Stimulated activated CD4-positive, alpha-beta T cell treated with anti-CD3 and anti-CD28 coated beads, Interleukin-4, amount 100 ng/mL, for 1 hour (primary cell): Measurements from ENCODE around the gene SURF6.
"Not testable (repeated sequence)": the region's sequence is repeated elsewhere in the genome, so short reads cannot be mapped to it uniquely, and the experiment has no call there.

Source experiments
- DNase-seq: peaks from one replicate; pipeline ENCODE4 v3.0.0-alpha.2; 2020

Gene SURF6

DNA sequence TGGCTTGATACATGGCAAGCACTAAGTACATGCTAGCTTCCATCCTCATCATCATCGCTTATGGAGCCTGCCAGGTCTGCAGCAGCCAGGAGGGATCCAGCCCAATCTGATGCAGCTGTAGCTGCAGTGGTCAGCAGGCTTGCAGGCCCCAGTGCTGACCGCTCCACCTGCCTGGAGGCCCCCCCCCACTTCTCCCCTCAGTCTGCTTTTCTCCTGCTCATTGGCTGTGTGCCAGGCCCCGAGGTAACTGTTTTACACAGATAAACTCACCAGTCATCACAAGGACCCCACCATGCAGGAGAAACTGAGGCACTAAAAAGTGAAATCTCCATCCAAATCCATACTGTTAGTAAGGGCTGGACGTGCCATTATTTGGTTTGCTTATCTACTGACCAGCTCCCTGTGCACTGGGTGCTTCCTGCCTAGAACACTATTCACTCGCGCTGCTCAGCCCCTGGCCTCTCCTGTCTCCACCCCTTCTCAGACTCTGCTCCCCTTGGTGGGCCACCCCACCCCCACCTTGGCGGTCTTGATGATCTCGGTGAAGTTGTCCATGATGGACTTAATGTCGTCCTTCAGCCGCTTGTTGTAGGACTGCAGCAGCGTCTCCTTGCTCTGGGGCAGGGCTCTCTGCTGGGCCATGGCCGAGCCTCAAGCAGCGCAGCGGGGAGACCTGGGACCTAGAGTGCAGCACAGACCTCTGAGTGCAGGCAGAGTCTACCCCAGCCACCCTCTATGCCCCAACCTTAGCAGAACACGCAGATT lies 10.2 kb upstream of the SURF6 start:
- no peak for DNase-seq

DNA sequence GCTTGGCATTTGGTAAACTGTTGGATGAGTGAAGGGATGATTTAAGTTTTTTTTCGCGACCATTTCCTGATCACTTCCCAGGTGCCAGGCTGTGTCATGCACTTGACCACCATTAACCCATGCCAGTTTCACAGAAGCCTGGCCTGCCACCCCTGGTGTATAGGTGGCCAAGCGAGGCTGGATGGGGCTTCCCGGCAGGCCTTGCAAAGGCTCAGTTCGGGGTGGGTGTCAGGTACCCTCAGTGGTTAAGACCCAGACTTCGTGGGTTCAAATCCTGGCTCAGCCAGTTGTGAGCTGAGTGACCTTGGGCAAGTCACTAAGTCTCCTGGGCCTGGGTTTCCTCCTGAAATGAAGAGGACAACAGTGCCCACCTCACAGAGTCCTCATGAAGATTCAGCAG lies 9.6 kb upstream of the SURF6 start:
- no peak for DNase-seq

DNA sequence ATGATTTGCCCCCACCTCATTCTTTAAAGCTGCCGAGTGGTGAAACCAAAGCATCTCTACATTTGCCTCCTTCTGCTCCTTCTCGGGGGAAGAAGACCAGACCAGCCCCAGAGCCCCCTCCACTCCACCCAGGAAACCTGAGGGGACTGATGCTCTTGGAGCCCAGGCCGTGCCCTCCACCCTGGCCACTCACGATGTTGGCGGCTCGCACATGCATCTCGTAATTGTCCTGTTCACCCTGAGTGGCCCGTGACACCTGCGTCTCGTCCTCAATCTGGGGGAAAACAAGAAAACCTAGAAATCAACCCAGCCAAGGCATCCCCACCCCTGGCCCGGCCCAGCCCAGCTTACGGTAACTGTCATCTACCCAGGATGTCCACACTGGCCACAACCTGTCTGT lies 9.0 kb upstream of the SURF6 start:
- no peak for DNase-seq

DNA sequence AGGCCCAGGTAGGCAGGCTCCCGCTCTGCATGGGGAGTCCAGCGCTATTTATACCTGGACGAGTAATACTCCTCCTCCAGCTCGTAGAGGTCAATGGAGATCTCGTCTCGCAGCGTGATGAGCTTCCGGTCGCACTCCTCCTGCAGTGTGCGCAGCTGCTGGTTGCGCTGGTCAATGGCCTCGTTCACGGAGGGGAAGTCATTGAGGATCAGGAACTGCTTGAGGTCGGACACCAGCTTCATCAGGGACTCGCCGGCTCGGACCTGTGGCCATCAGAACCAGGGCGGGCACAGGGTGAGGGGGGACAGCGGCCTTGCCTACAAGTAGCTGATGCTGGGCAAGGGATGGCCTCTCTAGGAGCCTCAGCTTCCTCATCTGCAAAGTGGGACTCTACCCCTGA lies 8.1 kb upstream of the SURF6 start:
- no peak for DNase-seq

DNA sequence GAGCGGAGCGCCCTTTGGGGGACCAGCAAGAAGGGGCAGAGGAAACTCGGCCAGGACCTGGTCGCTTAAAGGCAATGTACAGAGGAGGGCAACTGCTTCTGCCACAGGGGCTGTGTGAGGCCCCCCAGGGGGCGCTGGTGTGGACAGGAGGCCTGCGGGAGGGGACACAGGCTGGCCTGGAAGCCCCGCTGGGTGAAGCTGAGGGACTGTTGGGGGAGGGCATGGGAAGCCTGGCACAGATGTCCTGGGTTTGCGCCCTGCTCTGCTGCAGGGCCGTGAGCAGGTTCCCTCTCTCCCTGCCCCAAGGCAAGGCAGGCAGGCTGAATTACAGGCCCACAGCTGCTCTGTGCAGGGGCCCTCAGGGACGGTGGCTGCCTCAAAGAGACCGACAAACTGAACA lies 6.6 kb upstream of the SURF6 start:
- no peak for DNase-seq

DNA sequence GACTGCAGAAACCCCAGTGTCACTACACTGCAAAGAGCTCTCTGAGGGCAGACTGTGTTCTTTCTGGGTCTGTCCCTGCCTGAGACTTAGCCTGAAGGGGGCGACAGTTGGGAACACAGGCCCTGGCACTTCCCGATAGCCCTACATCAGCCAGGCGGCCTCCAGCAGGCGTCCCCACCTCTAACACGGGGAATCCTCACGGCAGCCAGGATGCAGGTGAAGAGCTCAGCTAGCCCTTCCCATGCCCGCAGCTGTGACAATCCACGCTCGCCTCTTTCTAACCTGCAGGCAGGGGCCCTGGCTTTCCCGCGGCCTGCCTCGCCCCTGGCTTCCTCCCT lies 6.0 kb upstream of the SURF6 start:
- no peak for DNase-seq

DNA sequence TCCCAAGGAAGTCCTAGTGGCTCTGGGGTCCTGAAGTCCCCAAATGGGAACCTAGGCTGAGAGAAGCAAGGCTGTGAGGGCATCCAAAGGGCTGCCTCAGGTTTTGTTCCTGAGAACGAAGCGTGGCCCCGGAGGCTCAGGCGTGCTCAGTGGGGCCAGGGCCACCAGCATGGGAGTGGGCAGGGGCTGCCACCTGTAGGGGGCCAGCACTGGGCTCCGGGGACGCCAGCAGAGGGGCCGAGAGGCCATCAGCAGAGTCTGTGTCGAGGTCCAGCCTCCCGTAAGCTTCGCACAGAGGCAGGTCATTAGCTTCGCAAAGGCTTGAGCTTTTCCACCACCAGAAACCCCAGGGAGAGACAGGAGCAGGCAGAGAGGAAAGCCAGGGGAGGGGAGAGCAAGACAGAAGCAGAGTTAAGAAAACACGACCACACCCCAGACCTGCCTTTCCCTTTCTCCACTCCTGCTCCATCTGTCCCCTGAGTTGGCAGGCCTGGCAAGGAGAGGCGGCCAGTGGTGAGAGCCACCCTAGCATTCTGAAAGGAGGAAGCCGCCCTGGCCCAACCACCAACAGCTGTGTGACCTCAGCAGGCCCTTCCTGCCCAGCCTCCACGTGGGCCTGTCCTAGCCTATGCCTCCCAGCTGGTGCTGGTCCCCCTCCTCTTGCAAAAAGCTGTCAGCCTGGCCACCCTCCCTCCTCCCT lies 5.5 kb upstream of the SURF6 start:
- no peak for DNase-seq

DNA sequence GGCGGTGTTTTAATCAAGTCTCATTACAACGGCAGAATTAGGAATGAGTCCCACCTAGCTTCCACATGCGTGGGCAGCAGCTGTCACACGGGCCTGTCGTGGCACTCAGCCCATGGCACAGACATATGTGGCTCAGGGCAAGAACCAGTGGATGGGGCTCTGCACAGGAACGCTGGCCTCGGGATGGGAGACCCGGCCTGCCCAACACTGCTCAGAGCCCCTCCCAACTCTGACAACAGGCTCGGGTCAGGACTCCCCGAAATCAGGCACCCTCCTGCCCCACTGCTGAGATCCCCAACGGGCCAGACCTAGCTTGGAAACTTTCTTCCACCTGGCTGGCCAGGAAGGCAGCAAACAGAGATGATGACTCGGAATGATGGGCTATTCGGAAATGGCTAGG lies 4.9 kb upstream of the SURF6 start:
- no peak for DNase-seq

DNA sequence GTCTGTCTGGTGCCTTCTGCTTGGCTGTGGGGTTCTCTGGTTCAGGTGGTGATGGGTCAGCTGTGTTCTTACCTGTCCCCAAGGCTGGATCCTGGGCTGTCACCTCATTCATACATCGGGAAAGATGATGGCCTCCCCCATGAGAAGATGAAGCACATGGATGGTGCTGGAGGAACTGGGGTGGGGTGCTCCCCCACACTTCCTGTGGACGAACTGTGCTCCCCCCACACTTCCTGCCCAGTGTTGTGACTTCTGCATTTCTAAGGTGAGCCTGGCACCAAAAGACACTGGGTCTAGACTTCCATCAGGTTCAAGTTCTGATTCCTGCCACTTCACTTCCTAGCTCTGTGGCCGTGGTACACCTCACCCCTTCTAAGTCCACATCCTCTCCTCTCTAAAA lies 4.3 kb upstream of the SURF6 start:
- no peak for DNase-seq

DNA sequence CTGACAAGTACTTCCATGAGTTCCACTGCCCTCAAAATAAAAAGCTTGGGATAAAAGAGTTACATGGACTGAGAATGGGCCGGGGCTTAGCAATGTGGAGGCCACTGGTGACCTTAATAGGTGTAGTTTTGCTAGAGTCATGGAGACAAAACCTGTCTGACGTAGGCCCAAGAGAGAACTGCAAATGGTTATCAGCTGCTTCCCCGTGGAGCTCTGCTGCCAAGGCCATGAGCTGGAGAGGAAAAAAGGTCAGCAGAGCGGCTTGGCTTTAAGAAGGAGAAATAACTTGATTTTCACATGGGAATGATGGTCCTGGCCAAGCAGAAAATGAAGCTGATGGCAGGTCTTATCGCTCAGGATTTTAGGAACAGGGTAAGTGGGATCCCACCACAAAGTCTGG lies 3.7 kb upstream of the SURF6 start:
- no peak for DNase-seq

DNA sequence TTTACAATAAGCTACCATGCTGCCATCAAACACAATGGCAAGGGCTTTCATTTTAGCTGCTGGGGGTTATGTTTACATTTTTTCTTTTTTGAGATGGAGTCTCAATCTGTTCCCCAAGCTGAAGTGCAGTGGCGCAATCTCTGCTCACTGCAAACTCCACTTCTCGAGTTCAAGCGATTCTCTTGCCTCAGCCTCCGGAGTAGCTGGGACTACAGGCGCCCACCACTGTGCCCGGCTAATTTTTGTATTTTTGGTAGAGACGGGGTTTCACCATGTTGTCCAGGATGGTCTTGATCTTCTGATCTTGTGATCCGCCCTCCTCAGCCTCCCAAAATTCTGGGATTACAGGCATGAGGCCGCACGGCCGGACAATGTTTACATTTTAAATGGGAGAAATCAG lies 1.1 kb downstream of the SURF6 start:
- DNase-seq = not testable (repeated sequence)

DNA sequence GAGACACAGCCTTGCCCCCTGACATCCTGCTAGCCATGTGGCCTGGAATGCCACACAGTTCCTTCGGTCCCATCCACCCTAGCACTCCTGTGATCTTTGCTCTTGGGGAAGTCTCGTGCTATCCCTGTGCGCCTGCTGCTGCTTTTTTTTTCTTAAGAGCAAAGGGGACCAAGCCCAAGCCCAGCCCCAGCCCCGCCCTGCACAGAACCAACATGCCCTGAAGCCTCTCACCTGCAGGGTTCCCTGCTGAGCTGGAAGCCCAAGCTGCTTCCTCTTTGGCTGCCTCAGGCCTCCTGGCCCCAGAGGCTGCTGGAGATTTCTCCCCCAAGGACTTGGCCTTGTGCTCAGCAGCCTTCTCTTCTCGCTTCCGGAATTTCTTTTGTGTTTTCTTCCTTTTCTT lies 1.8 kb downstream of the SURF6 start:
- no peak for DNase-seq

DNA sequence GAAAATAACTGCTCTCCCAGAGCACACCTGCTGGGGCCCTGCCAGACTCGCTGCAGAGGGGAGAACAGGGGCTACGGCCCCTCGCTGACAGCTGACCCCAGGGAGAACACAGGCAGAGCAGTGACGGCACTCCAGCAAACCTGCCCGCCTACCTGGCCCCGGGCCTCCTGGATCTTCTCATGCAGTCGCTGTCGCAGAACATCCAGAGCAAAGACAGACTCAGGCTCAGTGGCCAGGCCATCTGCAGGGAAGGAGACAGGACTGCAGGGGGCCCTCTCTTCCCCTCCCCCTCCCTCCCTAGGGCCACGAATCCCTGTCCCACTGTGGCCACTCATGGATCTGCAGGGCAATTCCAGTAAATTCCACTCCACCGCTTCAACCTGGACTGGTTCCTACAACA lies 2.4 kb downstream of the SURF6 start:
- no peak for DNase-seq

DNA sequence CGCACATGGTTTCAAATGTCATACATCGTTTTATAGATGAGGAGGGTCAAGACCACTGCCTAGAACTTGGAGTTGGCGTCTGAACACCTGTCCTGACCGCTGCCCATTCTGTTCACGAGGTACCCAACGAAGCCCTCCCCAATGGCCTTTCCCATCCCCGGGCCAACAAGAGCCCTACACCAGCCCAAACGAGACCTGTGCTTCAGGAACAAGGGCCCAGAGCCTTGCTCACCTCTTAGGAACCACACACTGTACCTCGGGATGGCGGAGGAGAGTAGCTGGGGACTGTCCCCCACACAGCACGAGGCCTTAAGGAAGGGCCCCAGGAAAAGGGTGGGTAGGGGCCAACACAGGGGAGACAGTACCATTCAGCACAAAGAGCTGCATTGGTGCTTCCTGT lies 3.0 kb downstream of the SURF6 start:
- no peak for DNase-seq

DNA sequence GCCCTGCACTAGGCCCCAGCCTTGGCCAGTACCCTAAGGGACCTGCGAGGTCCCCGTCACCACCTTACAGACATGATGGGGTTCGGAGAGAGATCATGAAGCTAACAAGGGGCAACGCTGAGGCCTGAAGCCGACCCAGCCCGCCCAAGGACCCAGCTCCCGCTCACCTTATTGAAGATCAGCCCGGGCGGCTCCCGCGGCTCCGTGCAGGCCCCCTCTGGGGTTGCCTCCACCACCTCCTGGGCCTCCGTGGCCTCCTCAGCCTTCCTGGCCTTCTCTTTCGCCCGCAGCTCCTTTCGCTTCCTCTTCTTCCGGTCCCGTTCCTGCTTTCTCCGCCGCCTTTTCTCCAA lies 3.6 kb downstream of the SURF6 start:
- DNase-seq = no peak

DNA sequence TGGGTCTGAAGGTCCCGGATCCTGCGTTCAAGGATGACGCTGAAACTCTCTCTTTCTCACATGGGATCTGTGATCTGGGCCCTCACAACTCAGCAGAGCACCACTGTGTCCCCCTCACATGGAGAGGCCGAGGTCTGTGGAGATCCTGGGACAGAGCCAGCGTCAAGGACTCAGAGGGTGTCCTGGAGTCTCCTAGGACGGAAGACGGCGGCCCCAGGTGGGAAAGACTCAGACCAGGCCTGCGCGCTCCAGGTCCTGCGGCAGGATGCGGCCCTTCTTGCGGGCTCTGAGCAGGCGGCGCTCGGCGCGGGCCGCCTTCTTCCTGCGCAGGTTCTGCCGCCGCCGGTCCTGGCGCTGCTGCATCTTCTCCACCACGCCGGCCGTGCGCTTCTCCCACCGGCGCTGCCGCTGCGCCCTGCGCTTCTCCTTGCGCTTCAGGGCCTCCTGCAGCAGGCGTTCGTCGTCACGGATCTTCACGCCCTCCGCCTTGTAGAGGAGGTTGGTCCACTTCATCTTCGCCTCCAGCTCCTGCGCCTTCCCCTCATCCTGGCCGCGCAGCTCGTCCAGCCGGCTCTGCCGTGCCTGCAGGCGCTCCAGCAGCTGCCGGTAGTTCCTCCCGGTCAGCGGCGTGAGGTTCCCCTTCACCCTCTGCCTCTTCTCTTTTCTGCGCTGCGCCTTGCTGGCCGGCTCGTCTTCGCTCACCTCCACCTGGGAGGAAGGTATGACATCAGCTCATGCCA lies 4.2 kb downstream of the SURF6 start:
- DNase-seq = no peak

DNA sequence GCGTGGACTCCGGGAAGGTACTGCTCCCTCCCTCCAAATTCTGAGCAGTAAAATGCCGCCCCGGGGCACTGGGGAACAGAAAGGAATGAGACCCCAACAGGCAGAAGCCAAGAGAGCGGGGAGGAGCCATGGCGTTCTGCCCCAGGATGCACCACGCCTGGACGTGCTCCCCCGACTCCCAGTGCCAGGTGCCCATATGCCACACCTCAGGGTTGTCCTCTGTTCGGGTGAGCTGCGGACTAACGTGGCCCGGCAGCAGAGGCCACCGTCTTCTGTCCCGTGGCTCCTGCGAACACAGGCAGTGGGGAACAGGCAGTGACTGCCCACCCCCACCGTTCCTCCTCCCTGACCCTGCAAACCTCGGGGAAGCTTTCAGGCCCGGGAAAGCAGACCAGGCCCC lies 4.8 kb downstream of the SURF6 start:
- DNase-seq = no peak

DNA sequence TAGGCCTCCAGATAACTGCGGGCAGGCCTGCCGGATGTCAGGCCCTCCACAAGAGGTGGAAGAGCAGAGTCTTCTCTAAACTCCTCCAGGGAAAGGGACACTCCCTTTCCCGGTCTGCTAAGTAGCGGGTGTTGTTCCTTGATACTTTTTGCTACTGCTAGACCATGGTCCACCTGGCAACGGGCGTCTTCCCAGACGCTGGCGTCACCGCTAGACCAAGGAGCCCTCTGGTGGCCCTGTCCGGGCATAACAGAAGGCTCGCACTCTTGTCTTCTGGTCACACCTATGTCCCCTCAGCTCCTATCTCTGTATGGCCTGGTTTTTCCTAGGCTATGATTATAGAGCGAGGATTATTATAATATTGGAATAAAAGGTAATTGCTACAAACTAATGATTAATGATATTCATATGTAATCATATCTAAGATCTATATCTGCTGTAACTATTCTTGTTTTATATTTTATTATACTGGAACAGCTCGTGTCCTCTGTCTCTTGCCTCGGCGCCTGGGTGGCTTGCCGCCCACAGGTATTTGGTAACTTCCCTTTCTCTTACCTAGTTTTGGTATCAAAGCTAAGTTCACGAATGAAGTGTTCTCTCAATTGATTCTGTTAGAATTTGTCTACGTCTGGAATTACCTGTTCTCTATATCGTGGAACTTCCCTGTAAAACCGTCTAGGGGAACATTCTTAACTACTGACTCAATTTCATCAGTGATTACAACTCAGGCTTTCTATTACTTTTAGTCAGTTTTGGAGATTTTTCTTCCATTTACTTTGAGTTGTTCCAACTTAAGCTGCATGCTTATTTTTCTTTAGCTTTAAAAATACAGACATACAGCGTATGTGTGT lies 6.5 kb downstream of the SURF6 start:
- DNase-seq = not testable (repeated sequence)

DNA sequence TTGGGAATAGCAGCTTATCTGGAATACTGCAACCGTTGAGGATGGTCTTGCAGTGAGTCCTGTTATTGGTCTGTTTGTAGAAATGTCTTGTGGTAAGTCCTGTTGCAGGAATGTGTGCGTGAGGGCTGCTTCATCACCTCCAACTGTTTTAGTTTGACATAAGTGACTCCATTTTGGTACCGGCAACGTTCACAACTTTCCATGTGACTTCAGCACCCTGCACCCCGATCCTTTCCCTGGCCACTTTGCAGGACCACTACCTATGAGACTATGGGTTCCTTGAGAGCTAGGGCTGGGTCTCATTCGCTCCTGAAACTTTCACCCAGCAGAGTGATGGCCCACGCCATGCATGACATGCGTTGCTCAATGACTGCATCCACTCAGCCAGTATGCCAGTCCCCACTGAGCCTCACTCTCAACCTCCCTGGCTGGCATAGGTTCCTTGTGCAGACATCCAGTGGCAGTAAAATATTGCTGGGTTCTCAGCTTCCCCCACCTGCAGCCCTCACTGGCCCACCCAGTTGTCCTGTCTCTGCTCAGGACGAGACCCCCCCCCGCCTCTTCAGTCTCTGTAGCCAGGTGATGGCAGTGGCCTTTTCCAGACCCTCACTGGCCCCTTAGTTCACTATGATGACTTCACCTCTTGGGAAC lies 8.0 kb downstream of the SURF6 start:
- no peak for DNase-seq

DNA sequence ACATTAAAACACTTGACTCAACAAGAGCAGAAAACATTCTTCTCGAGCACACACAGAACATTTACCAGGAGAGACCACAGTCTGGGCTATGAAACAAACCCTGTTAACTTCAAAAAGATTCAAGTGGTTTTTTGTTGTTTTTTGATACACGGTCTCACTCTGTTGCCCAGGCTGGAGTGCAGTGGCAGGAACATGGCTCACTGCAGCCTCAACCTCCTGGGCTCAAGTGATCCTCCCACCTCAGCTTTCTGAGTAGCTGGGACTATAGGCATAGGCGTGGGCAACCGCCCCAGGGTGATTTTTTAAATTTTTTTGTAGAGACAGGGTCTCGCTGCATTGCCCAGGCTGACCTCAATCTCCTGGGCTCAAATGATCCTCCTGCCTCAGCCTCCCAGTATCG lies 9.0 kb downstream of the SURF6 start:
- DNase-seq = not testable (repeated sequence)

DNA sequence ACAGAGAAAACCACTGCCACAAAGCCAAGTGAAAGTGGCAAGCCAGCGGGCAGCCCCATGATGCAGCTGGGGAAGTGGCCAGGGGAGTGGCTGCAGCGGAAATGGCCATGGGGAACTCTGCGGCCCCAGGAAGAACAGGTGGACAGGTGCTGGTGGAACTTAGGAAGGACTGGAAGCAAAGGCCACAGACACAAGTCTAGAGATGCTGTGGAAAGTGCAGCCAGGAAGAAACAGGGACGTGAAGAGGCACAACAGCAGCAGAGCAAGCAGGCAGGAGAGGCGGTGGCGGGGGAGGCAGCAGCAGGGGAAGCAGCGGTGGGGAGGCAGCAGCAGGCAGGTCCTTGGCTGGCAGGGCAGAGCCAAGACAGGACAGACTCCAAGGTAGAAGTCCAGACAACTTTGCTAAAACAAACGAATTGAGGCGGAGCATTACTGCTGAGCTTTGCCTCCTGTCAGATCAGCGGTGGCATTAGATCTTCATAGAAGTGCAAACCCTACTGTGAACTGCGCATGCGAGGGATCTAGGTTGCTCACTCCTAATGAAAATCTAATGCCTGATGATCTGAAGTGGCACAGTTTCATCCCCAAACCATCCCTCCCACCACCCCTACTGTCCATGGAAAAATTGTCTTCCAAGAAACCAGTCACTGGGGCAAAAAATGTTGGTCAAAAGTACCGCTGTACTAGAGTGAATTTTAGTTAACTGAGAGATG lies 11.8 kb downstream of the SURF6 start:
- DNase-seq = no peak

DNA sequence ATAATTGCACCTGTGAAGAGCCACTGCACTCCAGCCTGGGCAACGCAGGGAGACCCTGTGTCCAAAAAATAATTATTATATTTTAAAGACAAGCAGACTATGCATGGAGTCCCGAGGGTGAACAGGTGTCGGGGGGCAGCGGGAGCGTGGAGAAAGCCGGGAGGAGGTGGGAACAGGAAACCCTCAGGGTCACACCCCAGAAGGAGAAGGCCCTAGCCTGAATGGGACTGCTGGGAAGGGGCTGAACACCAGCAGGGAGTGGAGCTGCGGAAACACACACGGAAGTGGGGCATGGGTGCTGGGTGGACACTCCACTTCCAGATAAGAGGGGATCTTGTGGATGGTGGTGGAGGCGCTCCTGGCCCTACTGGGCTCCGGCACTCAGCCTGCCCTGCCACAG lies 12.8 kb downstream of the SURF6 start:
- no peak for DNase-seq
